Transverse colon (tissue), 4 donors: ENCODE results near the gene ACP1.

Source experiments
- POLR2A ChIP-seq: fragments of 450-650 bp; IDR thresholded peaks from one replicate; pipeline ENCODE4 v1.6.1; 2016; ENCODE audit warnings: antibody characterized with exemption, mild to moderate bottlenecking, moderate library complexity
- POLR2AphosphoS5 ChIP-seq, 3 donors: sonication (generic); formaldehyde crosslinking; IDR thresholded peaks; one replicate each; pipeline ENCODE4 v1.6.1; 2016; ENCODE audit warnings: antibody characterized with exemption in 3 of 3
- TF ChIP-seq, protein P1 (sequence below), 5 experiments: fragments of 200-600 bp in 3 of 5; fragments of 450-650 bp in 2 of 5; sonication (generic) in 3 of 5; IDR thresholded peaks; 1 replicate in 2 of 5; 2 replicates in 3 of 5; pipeline ENCODE4 v1.5.1; 2016 to 2017; ENCODE audit warnings: antibody characterized with exemption in 5 of 5, inconsistent platforms in 3 of 5, mild to moderate bottlenecking in 2 of 5, moderate library complexity in 1 of 5

DNA sequence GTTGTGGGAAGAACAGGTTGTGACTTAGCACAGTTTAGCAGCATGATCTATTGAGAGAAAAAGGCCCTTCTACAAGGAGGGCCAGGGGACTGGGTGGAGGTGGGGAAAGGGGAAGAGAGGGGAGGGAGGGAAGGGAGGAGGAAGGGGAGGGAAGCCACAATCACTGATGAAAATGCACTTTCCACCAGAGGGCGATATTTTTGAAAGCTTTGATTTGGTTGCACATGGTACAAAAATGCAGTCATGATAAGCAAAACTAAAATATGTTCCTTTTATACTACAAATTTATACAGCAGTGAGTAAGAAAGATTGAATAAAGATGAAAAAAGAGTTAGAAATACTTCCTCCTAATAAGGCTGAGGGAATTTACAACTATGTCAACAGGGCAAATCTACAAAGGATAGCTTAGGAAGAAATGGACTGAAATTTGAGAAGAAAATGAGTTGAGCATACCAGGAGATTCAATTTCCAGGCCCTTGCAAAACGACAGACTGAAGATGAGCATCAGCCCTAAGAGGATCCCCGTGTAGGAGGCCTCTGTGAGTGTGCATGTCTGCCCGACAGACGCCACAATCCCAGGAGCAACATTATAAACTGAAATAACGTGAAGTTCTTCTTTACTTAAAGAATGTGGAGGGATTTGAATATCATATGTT, 18.1 kb upstream of the ACP1 start:
- TF ChIP-seq POLR2AphosphoS5 (IDR thresholded peaks at IDR 0.05) (no peak), POLR2A (no peak)
- TF ChIP-seq, protein P1, sequence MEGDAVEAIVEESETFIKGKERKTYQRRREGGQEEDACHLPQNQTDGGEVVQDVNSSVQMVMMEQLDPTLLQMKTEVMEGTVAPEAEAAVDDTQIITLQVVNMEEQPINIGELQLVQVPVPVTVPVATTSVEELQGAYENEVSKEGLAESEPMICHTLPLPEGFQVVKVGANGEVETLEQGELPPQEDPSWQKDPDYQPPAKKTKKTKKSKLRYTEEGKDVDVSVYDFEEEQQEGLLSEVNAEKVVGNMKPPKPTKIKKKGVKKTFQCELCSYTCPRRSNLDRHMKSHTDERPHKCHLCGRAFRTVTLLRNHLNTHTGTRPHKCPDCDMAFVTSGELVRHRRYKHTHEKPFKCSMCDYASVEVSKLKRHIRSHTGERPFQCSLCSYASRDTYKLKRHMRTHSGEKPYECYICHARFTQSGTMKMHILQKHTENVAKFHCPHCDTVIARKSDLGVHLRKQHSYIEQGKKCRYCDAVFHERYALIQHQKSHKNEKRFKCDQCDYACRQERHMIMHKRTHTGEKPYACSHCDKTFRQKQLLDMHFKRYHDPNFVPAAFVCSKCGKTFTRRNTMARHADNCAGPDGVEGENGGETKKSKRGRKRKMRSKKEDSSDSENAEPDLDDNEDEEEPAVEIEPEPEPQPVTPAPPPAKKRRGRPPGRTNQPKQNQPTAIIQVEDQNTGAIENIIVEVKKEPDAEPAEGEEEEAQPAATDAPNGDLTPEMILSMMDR (IDR thresholded peaks at IDR 0.05): peak; percentile 35 to 61 (median 53)
